H9 (cell line): ENCODE results near the gene FCN2. TPM values are rescaled to one million over a fixed set of nuclear protein-coding genes. Genes with fewer than 3 reads are reported as not detected.

ENCODE experiments used
- DNase-seq: peaks from one replicate; pipeline ENCODE4 v3.0.0-alpha.2; 2017
- H2AFZ ChIP-seq: one replicate; pipeline ENCODE4 v1.6.1; 2013; ENCODE audit warnings: mild to moderate bottlenecking, low read length, control low read depth, moderate library complexity
- H2AK5ac ChIP-seq: 2 replicates; pipeline ENCODE4 v1.6.1; 2013; ENCODE audit warnings: low read length, control low read depth, mixed read lengths; ENCODE audit not compliant: insufficient read length
- H2BK120ac ChIP-seq: one replicate; pipeline ENCODE4 v1.6.1; 2013; ENCODE audit warnings: low read depth, mild to moderate bottlenecking, low read length, control low read depth, inconsistent platforms; ENCODE audit not compliant: poor library complexity, severe bottlenecking
- H2BK12ac ChIP-seq: 2 replicates; pipeline ENCODE4 v1.6.1; 2013; ENCODE audit warnings: low read length, control low read depth, mixed read lengths, low read depth; ENCODE audit not compliant: insufficient read length
- H2BK15ac ChIP-seq: 2 replicates; pipeline ENCODE4 v1.6.1; 2013; ENCODE audit warnings: low read depth, low read length, control low read depth
- H2BK20ac ChIP-seq: one replicate; pipeline ENCODE4 v1.6.1; 2013; ENCODE audit warnings: low read depth, mild to moderate bottlenecking, low read length, control low read depth, inconsistent platforms; ENCODE audit not compliant: poor library complexity, severe bottlenecking
- H2BK5ac ChIP-seq: 2 replicates; pipeline ENCODE4 v1.6.1; 2013; ENCODE audit warnings: low read length, control low read depth, mixed read lengths; ENCODE audit not compliant: insufficient read length
- H3K14ac ChIP-seq: 2 replicates; pipeline ENCODE4 v1.6.1; 2013; ENCODE audit warnings: low read length, control low read depth; ENCODE audit not compliant: insufficient read depth
- H3K18ac ChIP-seq: 2 replicates; pipeline ENCODE4 v1.6.1; 2013; ENCODE audit warnings: low read depth, mild to moderate bottlenecking, mixed read lengths, low read length, control low read depth; ENCODE audit not compliant: insufficient read length
- H3K23ac ChIP-seq: 2 replicates; pipeline ENCODE4 v1.6.1; 2013; ENCODE audit warnings: low read length, control low read depth, mixed read lengths, low read depth; ENCODE audit not compliant: insufficient read length
- H3K23me2 ChIP-seq: 2 replicates; pipeline ENCODE4 v1.6.1; 2013; ENCODE audit warnings: low read depth, mild to moderate bottlenecking, mixed read lengths, low read length, control low read depth; ENCODE audit not compliant: insufficient read length, poor library complexity, severe bottlenecking
- H3K27ac ChIP-seq: 2 replicates; pipeline ENCODE4 v1.5.1; 2013; ENCODE audit warnings: low read length, control low read depth, mixed read lengths, low read depth; ENCODE audit not compliant: insufficient read length
- H3K27me3 ChIP-seq: 2 replicates; pipeline ENCODE4 v1.6.1; 2013; ENCODE audit warnings: low read length, control low read depth, inconsistent platforms; ENCODE audit not compliant: insufficient read depth
- H3K4ac ChIP-seq: 2 replicates; pipeline ENCODE4 v1.6.1; 2013; ENCODE audit warnings: low read depth, mild to moderate bottlenecking, control low read depth, inconsistent platforms, low read length, moderate library complexity
- H3K4me1 ChIP-seq: 2 replicates; pipeline ENCODE4 v1.6.1; 2013; ENCODE audit warnings: low read length, control low read depth, inconsistent platforms; ENCODE audit not compliant: insufficient read depth
- H3K4me2 ChIP-seq: 2 replicates; pipeline ENCODE4 v1.6.1; 2013; ENCODE audit warnings: low read length, control low read depth, mixed read lengths; ENCODE audit not compliant: insufficient read length, insufficient read depth
- H3K56ac ChIP-seq: 2 replicates; pipeline ENCODE4 v1.6.1; 2013; ENCODE audit warnings: low read depth, mild to moderate bottlenecking, mixed read lengths, low read length, control low read depth; ENCODE audit not compliant: insufficient read length
- H3K79me1 ChIP-seq: 2 replicates; pipeline ENCODE4 v1.6.1; 2013; ENCODE audit warnings: low read depth, mild to moderate bottlenecking, moderate library complexity, low read length, control low read depth, inconsistent platforms; ENCODE audit not compliant: insufficient read depth, poor library complexity, severe bottlenecking
- H3K79me2 ChIP-seq: 2 replicates; pipeline ENCODE4 v1.6.1; 2013; ENCODE audit warnings: low read length, control low read depth, inconsistent platforms; ENCODE audit not compliant: insufficient read depth
- H3K9ac ChIP-seq: 2 replicates; pipeline ENCODE4 v1.6.1; 2013; ENCODE audit warnings: low read length, control low read depth, mixed read lengths; ENCODE audit not compliant: insufficient read length; ENCODE audit errors: extremely low read depth
- H3K9me3 ChIP-seq: one replicate; pipeline ENCODE4 v1.6.1; 2013; ENCODE audit warnings: low read depth, low read length, inconsistent platforms; ENCODE audit not compliant: control insufficient read depth
- H3T11ph ChIP-seq: one replicate; pipeline ENCODE4 v1.6.1; 2013; ENCODE audit warnings: mild to moderate bottlenecking, low read length, control low read depth, inconsistent platforms
- H4K20me1 ChIP-seq: one replicate; pipeline ENCODE4 v1.6.1; 2013; ENCODE audit not compliant: control insufficient read depth, insufficient read length, insufficient read depth
- H4K5ac ChIP-seq: 2 replicates; pipeline ENCODE4 v1.6.1; 2013; ENCODE audit warnings: low read depth, mild to moderate bottlenecking, mixed read lengths, low read length, control low read depth; ENCODE audit not compliant: insufficient read length
- H4K8ac ChIP-seq: replicated peaks from 2 replicates; pipeline ENCODE4 v1.6.1; 2013; ENCODE audit warnings: low read length, control low read depth, mixed read lengths, low read depth; ENCODE audit not compliant: insufficient read length
- H4K91ac ChIP-seq: 2 replicates; pipeline ENCODE4 v1.6.1; 2013; ENCODE audit warnings: low read depth, mild to moderate bottlenecking, moderate library complexity, mixed read lengths, low read length, control low read depth; ENCODE audit not compliant: insufficient read length
- H3K27ac Mint-ChIP-seq, 3 experiments: 2 replicates in 2 of 3; 3 replicates in 1 of 3; pipeline ENCODE4 v1.8.0; 2020 to 2021; ENCODE audit warnings: mixed read lengths in 3 of 3, mild to moderate bottlenecking in 1 of 3, moderate library complexity in 1 of 3
- H3K27me3 Mint-ChIP-seq: 2 replicates; pipeline ENCODE4 v1.8.0; 2021; ENCODE audit warnings: low read depth, mild to moderate bottlenecking, moderate library complexity, mixed read lengths
- H3K36me3 Mint-ChIP-seq, 3 experiments: 2 replicates in 2 of 3; 3 replicates in 1 of 3; pipeline ENCODE4 v1.8.0; 2020 to 2021; ENCODE audit warnings: low read depth in 3 of 3, mixed read lengths in 3 of 3; ENCODE audit not compliant: insufficient read depth in 1 of 3
- H3K4me1 Mint-ChIP-seq, 2 experiments: 2 replicates each; pipeline ENCODE4 v1.8.0; 2020; ENCODE audit warnings: mixed read lengths in 2 of 2
- H3K4me3 Mint-ChIP-seq, 2 experiments: 2 replicates in 1 of 2; 3 replicates in 1 of 2; pipeline ENCODE4 v1.8.0; 2020 to 2021; ENCODE audit warnings: mild to moderate bottlenecking in 2 of 2, mixed read lengths in 2 of 2, moderate library complexity in 1 of 2
- H3K9me3 Mint-ChIP-seq, 2 experiments: 2 replicates in 1 of 2; 3 replicates in 1 of 2; pipeline ENCODE4 v1.8.0; 2020; ENCODE audit warnings: mild to moderate bottlenecking in 2 of 2, mixed read lengths in 2 of 2, moderate library complexity in 1 of 2
- WGBS: extraction: QIAGEN DNeasy Blood & Tissue Kit; methylation state at CpG from one replicate; pipeline ENCODE4 v1.1.7; 2013; ENCODE audit warnings: missing lambda C conversion rate, low lambda C conversion rate, mixed read lengths; ENCODE audit not compliant: insufficient read length; ENCODE audit errors: extremely low coverage; 5-methylcytosine and 5-hydroxymethylcytosine counted together
- total RNA-seq: library from RNA; stranded (reverse); gene quantifications from 2 replicates; pipeline ENCODE4 v1.2.1, GENCODE V29; 2021
- TF ChIP-seq, protein P1 (sequence below): fragments of 200-600 bp; sonication (generic); conservative IDR thresholded peaks from 3 replicates; pipeline ENCODE4 v1.8.0; 2021; ENCODE audit warnings: antibody characterized with exemption, mild to moderate bottlenecking

The FCN2 gene
- total RNA-seq, 1 experiment from 2014 or later = not detected

DNA sequence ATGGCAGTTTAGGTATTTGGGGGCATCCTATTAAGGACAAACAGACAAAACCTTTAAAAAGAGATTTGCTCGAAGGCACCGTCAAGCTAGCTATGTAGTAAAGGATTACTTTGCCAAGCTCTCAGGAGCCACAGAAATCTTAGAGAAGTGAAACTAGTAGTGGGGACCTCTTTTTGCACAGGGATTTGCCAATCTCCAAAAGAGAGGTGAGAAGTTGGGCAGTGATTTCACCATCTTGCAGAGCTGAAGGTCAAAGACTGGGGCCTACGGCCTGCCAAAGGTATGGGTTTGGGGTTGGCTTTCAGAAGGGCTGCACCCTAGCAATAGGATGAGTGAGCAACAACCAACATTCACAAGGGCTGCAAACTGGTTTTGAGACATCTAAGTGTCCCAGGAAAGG, 38.7 kb downstream of the FCN2 start:
- WGBS = no CpG with 5 or more reads among the region's 3 CpGs
- no peak overlapping the region for H2AK5ac ChIP-seq
- no peak overlapping the region for H3K14ac ChIP-seq
- peaks cover 5% of the 10 kb centered on the region for H3K27me3 Mint-ChIP-seq
- no peak overlapping the region for H2BK12ac ChIP-seq
- H3K18ac ChIP-seq = no peak overlapping the region
- H4K91ac ChIP-seq = no peak overlapping the region
- no peak overlapping the region for H4K8ac ChIP-seq
- H3K79me2 ChIP-seq = no peaks in the 10 kb centered on the region
- no peak overlapping the region for H3K27ac Mint-ChIP-seq
- H3K9me3 Mint-ChIP-seq = peaks cover 4 to 11% of the 10 kb centered on the region in 2 experiments
- H3K23ac ChIP-seq = no peak overlapping the region
- no peaks in the 10 kb centered on the region for H3K79me1 ChIP-seq
- no peak overlapping the region for H3K56ac ChIP-seq
- no peaks in the 10 kb centered on the region for H3K23me2 ChIP-seq
- DNase-seq = no peak
- H4K20me1 ChIP-seq = no peaks in the 10 kb centered on the region
- H3K9ac ChIP-seq = no peak overlapping the region
- H2BK15ac ChIP-seq = no peak overlapping the region
- no peak overlapping the region for H3K4ac ChIP-seq
- H2BK5ac ChIP-seq = no peak overlapping the region
- H2BK20ac ChIP-seq = no peak overlapping the region
- no peak overlapping the region for H2BK120ac ChIP-seq
- no peaks in the 10 kb centered on the region for H3K27me3 ChIP-seq
- H3K4me1 Mint-ChIP-seq = no peaks in the 10 kb centered on the region
- H3K27ac ChIP-seq = no peak overlapping the region
- H4K5ac ChIP-seq = no peak overlapping the region
- no peaks in the 10 kb centered on the region for H3K4me1 ChIP-seq
- no peak overlapping the region for H3K4me3 Mint-ChIP-seq
- H2AFZ ChIP-seq = no peak overlapping the region
- no peaks in the 10 kb centered on the region for H3K9me3 ChIP-seq
- TF ChIP-seq, protein P1, sequence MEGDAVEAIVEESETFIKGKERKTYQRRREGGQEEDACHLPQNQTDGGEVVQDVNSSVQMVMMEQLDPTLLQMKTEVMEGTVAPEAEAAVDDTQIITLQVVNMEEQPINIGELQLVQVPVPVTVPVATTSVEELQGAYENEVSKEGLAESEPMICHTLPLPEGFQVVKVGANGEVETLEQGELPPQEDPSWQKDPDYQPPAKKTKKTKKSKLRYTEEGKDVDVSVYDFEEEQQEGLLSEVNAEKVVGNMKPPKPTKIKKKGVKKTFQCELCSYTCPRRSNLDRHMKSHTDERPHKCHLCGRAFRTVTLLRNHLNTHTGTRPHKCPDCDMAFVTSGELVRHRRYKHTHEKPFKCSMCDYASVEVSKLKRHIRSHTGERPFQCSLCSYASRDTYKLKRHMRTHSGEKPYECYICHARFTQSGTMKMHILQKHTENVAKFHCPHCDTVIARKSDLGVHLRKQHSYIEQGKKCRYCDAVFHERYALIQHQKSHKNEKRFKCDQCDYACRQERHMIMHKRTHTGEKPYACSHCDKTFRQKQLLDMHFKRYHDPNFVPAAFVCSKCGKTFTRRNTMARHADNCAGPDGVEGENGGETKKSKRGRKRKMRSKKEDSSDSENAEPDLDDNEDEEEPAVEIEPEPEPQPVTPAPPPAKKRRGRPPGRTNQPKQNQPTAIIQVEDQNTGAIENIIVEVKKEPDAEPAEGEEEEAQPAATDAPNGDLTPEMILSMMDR = no peak
- H3T11ph ChIP-seq = no peak overlapping the region
- H3K4me2 ChIP-seq = no peak overlapping the region
- peaks cover 3 to 10% (median 4%) of the 10 kb centered on the region in 3 experiments; a peak in 5 of 7 replicates for H3K36me3 Mint-ChIP-seq
